Thoracic aorta (tissue), 2 donors: ENCODE measurements around the gene TAS2R42. TPM values are rescaled to one million over a fixed set of nuclear protein-coding genes. Genes with fewer than 3 reads are reported as not detected.

Experiments used
- ATAC-seq: fragments of 150-250 bp; one replicate; pipeline ENCODE4 v1.8.0; 2017; ENCODE audit warnings: low read depth; ENCODE audit not compliant: insufficient number of reproducible peaks, low FRiP score
- DNase-seq: peaks from one replicate; pipeline ENCODE4 v3.0.0-alpha.2; 2020; ENCODE audit warnings: low spot score
- H3K27ac ChIP-seq, 2 donors: fragments of 200-600 bp; sonication (generic); 1 replicate in 1 of 2; 2 replicates in 1 of 2; pipeline ENCODE4 v1.5.1; 2016; ENCODE audit warnings: mild to moderate bottlenecking in 2 of 2, moderate library complexity in 2 of 2
- H3K27me3 ChIP-seq: fragments of 200-600 bp; sonication (generic); replicated peaks from 2 replicates; pipeline ENCODE4 v1.6.0; 2016; ENCODE audit warnings: mild to moderate bottlenecking; ENCODE audit not compliant: insufficient read depth
- H3K36me3 ChIP-seq: fragments of 200-600 bp; sonication (generic); one replicate; pipeline ENCODE4 v1.5.1; 2016
- H3K4me1 ChIP-seq, 2 donors: fragments of 200-600 bp; sonication (generic); 1 replicate in 1 of 2; 2 replicates in 1 of 2; pipeline versions ENCODE4 v1.5.1 to v1.6.0; 2016; ENCODE audit warnings: low read depth in 2 of 2, mild to moderate bottlenecking in 1 of 2; ENCODE audit not compliant: control insufficient read depth in 1 of 2
- H3K4me3 ChIP-seq: fragments of 200-600 bp; sonication (generic); 2 replicates; pipeline ENCODE4 v1.5.1; 2016; ENCODE audit warnings: mild to moderate bottlenecking
- H3K9me3 ChIP-seq: fragments of 200-600 bp; sonication (generic); 2 replicates; pipeline ENCODE4 v1.5.1; 2016
- CTCF ChIP-seq: fragments of 200-600 bp; sonication (generic); IDR thresholded peaks from one replicate; pipeline ENCODE4 v1.5.1; 2019; ENCODE audit warnings: antibody characterized with exemption
- total RNA-seq, 2 donors: library from RNA; depleted of rRNA; stranded (reverse); fragments of >200 nt; gene quantifications; one replicate each; pipeline versions ENCODE4 v1.1.0 to v1.2.3, GENCODE V29; 2016

Gene TAS2R42
- total RNA-seq, 2 donors from 2014 or later: not detected

DNA sequence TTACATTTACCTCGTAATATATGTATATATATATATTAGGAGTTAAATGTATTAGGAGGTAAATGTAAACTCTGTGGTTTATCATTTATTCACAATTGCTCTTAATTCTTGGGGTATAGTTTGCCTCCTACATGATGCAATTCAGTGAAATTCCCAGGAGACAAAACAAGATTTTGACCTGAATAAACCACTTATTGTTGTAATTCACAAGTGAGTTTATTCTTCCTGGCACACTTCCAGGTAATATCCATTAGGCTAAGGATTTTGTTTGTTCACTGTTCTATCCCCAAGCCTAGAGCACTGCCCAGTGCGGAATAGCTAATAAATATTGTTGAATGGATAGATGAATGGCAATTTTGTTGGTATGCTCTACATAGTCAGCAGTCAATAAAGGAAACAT lies 12.7 kb downstream of the TAS2R42 start:
- peaks cover 25% of the 10 kb centered on the region in 2 donors for H3K4me1 ChIP-seq
- H3K27ac ChIP-seq: no peak overlapping the region
- no peak for TF ChIP-seq CTCF
- H3K4me3 ChIP-seq: no peak overlapping the region
- ATAC-seq (no peak), DNase-seq (no peak)
- H3K27me3 ChIP-seq: no peaks in the 10 kb centered on the region
- no peaks in the 10 kb centered on the region for H3K9me3 ChIP-seq
- H3K36me3 ChIP-seq: peaks cover 8% of the 10 kb centered on the region

DNA sequence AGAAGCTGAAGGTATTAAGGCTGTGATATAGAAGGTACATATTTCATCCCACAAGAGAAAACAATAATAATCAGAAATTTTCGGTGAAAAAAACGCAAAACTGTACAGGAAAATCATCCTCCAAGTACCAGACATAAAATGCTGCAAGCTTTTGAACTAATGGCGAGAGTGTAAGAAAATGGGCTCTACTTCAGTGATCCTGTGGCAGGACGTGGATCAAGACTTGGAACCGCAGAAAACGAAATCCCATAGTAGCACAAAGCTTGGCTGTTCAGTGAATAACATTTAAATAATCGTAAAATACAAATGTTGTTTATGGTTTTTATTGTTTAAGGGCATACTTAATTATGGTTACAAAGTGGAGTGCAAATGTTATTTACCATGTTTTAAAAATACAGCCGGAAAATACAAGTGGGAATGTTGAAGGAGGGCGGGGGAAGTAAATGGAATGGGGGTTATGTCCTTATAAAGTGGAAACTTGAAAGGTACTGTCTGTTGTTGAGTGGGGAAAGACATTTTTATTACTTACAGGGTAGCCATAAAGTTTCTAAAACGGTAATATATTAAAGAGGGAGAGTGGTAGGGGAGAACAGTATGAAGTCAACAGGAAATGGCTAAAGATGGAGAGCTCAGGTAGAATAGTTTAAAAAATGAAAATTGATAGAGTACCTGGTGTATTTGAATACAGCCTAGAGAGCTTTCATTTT lies 14.6 kb downstream of the TAS2R42 start:
- peaks cover 8% of the 10 kb centered on the region for H3K36me3 ChIP-seq
- H3K27ac ChIP-seq: peak overlapping the region; percentile 91 to 93
- H3K4me1 ChIP-seq: peaks cover 26 to 32% of the 10 kb centered on the region in 2 donors

DNA sequence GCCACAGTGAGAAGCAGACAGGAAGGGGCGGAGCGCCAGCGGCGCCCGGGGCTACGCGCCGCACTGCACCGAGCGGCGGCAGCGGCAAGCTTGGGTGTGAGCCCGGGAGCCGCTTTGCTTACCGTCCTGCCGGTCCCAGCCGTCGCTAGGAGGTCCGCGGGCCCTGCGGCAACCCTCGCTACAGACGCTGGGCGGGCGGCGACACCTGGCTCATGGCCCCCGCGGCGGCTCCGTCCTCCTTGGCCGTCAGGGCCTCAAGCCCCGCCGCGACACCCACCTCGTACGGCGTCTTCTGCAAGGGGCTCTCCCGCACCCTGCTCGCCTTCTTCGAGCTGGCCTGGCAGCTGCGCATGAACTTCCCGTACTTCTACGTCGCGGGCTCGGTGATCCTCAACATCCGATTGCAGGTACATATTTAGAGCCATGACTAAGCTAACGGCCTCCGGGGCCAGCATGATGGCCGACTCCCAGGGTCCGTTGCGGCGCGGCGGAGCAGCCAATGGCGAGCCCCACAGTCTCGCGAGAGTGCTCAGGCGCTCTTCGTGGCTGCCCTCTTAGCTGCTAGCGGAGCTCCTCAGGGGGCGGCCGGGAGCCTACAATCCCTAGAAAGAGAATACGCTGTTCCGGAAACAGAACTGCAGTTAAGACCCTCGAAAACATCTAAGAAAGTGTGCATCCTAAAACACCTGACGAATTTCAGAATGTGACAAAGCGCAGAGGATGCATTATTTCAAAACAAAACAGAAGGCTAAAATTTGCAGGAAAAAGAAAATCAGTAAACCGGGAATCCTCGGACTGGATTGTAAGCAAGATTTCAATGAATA lies 15.4 kb downstream of the TAS2R42 start, which contains the start of gene SMIM10L1:
TSS of gene SMIM10L1 (plus strand) at position 50 of the 824 bp plus-strand sequence. CDS start at position 213, 163 bp downstream.
- TF ChIP-seq CTCF: no peak
- Histone ChIP-seq H3K36me3 (peaks cover 8% of the 10 kb centered on the region), H3K4me1 (peaks cover 26 to 32% of the 10 kb centered on the region in 2 donors), H3K9me3 (no peaks in the 10 kb centered on the region), H3K27ac (peak within 1 kb of the TSS; percentile 91 to 93), H3K27me3 (no peaks in the 10 kb centered on the region), H3K4me3 (peak within 1 kb of the TSS; percentile 76)
- DNase-seq: peak; percentile 78
- peak; percentile 97 for ATAC-seq

More for the DNA sequence above, 14.6 kb downstream of the TAS2R42 start:
- TF ChIP-seq CTCF: no peak
- Histone ChIP-seq H3K4me3 (peak overlapping the region; percentile 76), H3K9me3 (no peaks in the 10 kb centered on the region), H3K27me3 (no peaks in the 10 kb centered on the region)
- no peak for DNase-seq
- ATAC-seq: no peak

DNA sequence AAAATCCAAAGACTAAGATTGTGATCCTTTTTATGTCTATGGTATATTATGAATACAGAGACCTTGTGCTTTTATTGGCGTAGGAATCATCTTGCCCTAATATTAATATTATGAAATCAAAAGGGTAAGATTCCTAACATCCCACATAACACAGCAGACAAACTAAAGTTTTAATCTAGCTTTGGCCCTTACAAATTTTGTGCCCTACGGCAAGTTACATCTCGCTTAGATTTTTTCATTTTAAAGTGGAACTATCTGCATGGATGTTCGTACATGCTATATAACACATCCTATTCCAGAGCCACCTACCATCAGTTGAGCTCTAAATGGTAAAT lies 16.0 kb downstream of the TAS2R42 start:
- ATAC-seq: no peak
- Histone ChIP-seq H3K4me1 (peaks cover 26 to 32% of the 10 kb centered on the region in 2 donors), H3K27ac (peak overlapping the region; percentile 91 to 93), H3K27me3 (no peaks in the 10 kb centered on the region), H3K36me3 (peaks cover 8% of the 10 kb centered on the region), H3K4me3 (peak overlapping the region; percentile 76), H3K9me3 (no peaks in the 10 kb centered on the region)
- no peak for TF ChIP-seq CTCF
- DNase-seq: no peak

DNA sequence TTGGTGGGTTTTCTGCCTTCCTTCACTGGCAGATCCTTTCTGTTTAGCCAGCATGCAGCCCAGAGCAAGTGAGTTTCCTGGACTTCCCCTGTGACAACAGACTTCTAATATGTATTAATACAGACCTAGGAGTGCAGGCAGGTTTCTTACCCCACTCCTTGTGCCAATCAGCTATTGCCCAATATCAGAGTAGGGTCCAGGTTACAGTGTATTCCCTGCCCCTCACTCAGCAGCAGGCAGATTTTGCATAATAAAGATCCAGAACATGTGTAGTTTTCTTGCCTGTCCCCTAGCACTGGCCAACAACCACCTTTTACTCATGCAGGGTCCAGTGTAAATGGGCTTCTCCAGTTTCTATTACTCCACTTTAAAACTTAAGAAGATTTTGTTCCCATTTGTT lies 20.4 kb downstream of the TAS2R42 start:
- no peak for DNase-seq

More for the DNA sequence above, 20.4 kb downstream of the TAS2R42 start:
- Histone ChIP-seq H3K36me3 (peaks cover 3% of the 10 kb centered on the region), H3K9me3 (no peaks in the 10 kb centered on the region), H3K27ac (no peak overlapping the region), H3K4me3 (no peak overlapping the region), H3K27me3 (no peaks in the 10 kb centered on the region), H3K4me1 (peaks cover 16 to 23% of the 10 kb centered on the region in 2 donors)
- TF ChIP-seq CTCF: no peak
- no peak for ATAC-seq
